Neural cell (in vitro differentiated cells): ENCODE measurements around the gene RNASE13. TPM values are rescaled to one million over a fixed set of nuclear protein-coding genes. Genes with fewer than 3 reads are reported as not detected.

ENCODE experiments used
- H2AFZ ChIP-seq: fragments of 200-600, 300-800 bp; sonication (generic), shearing (Covaris generic); 2 replicates; pipeline ENCODE4 v1.6.0; 2014; ENCODE audit warnings: low read depth, mild to moderate bottlenecking, antibody characterized with exemption, low read length, moderate library complexity
- H3F3A ChIP-seq: fragments of 200-600 bp; shearing (Covaris generic); 2 replicates; pipeline ENCODE4 v1.6.1; 2016; ENCODE audit warnings: mild to moderate bottlenecking, moderate library complexity, mixed read lengths, antibody characterized with exemption, low read length; ENCODE audit not compliant: insufficient read depth, poor library complexity, severe bottlenecking
- H3K27ac ChIP-seq: fragments of 200-600, 300-800 bp; sonication (generic), shearing (Covaris generic); 2 replicates; pipeline ENCODE4 v1.5.1; 2014; ENCODE audit warnings: mild to moderate bottlenecking, low read length, moderate library complexity
- H3K27me3 ChIP-seq: fragments of 300-800, 200-600 bp; sonication (generic), shearing (Covaris generic); 2 replicates; pipeline ENCODE4 v1.6.0; 2014; ENCODE audit warnings: mild to moderate bottlenecking, low read depth, low read length, moderate library complexity; ENCODE audit not compliant: insufficient read depth
- H3K36me3 ChIP-seq: fragments of 300-800, 200-600 bp; sonication (generic), shearing (Covaris generic); 2 replicates; pipeline ENCODE4 v1.5.1; 2014; ENCODE audit warnings: mild to moderate bottlenecking, antibody characterized with exemption, low read length, moderate library complexity; ENCODE audit not compliant: insufficient read depth
- H3K4me2 ChIP-seq: fragments of 300-800, 200-600 bp; sonication (generic), shearing (Covaris generic); 2 replicates; pipeline ENCODE4 v1.6.0; 2014; ENCODE audit warnings: mild to moderate bottlenecking, low read length
- H3K4me3 ChIP-seq: fragments of 300-800, 200-600 bp; sonication (generic), shearing (Covaris generic); 2 replicates; pipeline ENCODE4 v1.5.1; 2014; ENCODE audit warnings: mild to moderate bottlenecking, low read length, moderate library complexity
- H3K79me2 ChIP-seq: fragments of 200-600 bp; shearing (Covaris generic); replicated peaks from 2 replicates; pipeline ENCODE4 v1.6.0; 2014; ENCODE audit warnings: mild to moderate bottlenecking, low read length, moderate library complexity; ENCODE audit not compliant: insufficient read depth
- H3K9ac ChIP-seq: fragments of 300-800, 200-600 bp; sonication (generic), shearing (Covaris generic); 2 replicates; pipeline ENCODE4 v1.6.1; 2016; ENCODE audit warnings: mild to moderate bottlenecking, low read length, mixed read lengths
- H3K9me2 ChIP-seq: fragments of 200-600 bp; shearing (Covaris generic); 2 replicates; pipeline ENCODE4 v1.6.1; 2016; ENCODE audit warnings: mild to moderate bottlenecking, low read length, mixed read lengths; ENCODE audit not compliant: insufficient read depth
- H3K9me3 ChIP-seq: fragments of 200-600, 300-800 bp; sonication (generic), shearing (Covaris generic); 2 replicates; pipeline ENCODE4 v1.6.1; 2016; ENCODE audit warnings: mild to moderate bottlenecking, mixed run types, low read length, moderate library complexity, mixed read lengths
- H4K20me1 ChIP-seq: fragments of 200-600 bp; shearing (Covaris generic); 2 replicates; pipeline ENCODE4 v1.6.1; 2016; ENCODE audit warnings: mild to moderate bottlenecking, mixed run types; ENCODE audit not compliant: insufficient read depth
- CTCF ChIP-seq: fragments of 450-650 bp; IDR thresholded peaks from 2 replicates; pipeline ENCODE4 v1.5.1; 2014; ENCODE audit warnings: antibody characterized with exemption, mild to moderate bottlenecking, moderate library complexity; ENCODE audit not compliant: poor library complexity, severe bottlenecking
- EP300 ChIP-seq: fragments of 450-650 bp; conservative IDR thresholded peaks from 2 replicates; pipeline ENCODE4 v1.6.1; 2014; ENCODE audit warnings: antibody characterized with exemption, mild to moderate bottlenecking, moderate library complexity; ENCODE audit not compliant: poor library complexity, severe bottlenecking
- EZH2 ChIP-seq: fragments of 200-600, 300-800 bp; shearing (Covaris generic), sonication (generic); IDR thresholded peaks from 2 replicates; pipeline ENCODE4 v1.6.1; 2014; ENCODE audit warnings: antibody characterized with exemption, low read length, borderline replicate concordance, mild to moderate bottlenecking; ENCODE audit not compliant: insufficient read depth, poor library complexity, severe bottlenecking
- MXI1 ChIP-seq: fragments of 450-650 bp; conservative IDR thresholded peaks from 2 replicates; pipeline ENCODE4 v1.6.1; 2014; ENCODE audit warnings: antibody characterized with exemption, mild to moderate bottlenecking; ENCODE audit not compliant: poor library complexity, severe bottlenecking
- POLR2AphosphoS5 ChIP-seq: IDR thresholded peaks from 2 replicates; pipeline ENCODE4 v1.6.1; 2012
- RAD21 ChIP-seq: fragments of 450-650 bp; conservative IDR thresholded peaks from 2 replicates; pipeline ENCODE4 v1.6.1; 2014; ENCODE audit warnings: antibody characterized with exemption, mild to moderate bottlenecking, moderate library complexity
- REST ChIP-seq: IDR thresholded peaks from 2 replicates; pipeline ENCODE4 v1.6.1; 2012; ENCODE audit warnings: borderline replicate concordance
- SMC3 ChIP-seq: fragments of 450-650 bp; conservative IDR thresholded peaks from 2 replicates; pipeline ENCODE4 v1.6.1; 2014; ENCODE audit warnings: antibody characterized with exemption, mild to moderate bottlenecking, moderate library complexity; ENCODE audit not compliant: poor library complexity
- TAF1 ChIP-seq: IDR thresholded peaks from 2 replicates; pipeline ENCODE4 v1.6.1; 2012; ENCODE audit warnings: low read depth
- polyA plus RNA-seq: library from polyadenylated mRNA; depleted of rRNA; stranded (reverse); fragments of >200 nt; gene quantifications from 2 replicates; pipeline ENCODE4 v1.2.3, GENCODE V29; 2014

Gene RNASE13
- polyA plus RNA-seq, 1 donor from 2014 or later, result not detected

- H3K4me2 ChIP-seq, result no peak overlapping the region
- peaks cover 9% of the 10 kb centered on the region for H3K79me2 ChIP-seq
- no peak overlapping the region for H3K9ac ChIP-seq
- H3K9me3 ChIP-seq, result no peaks in the 10 kb centered on the region
- peaks cover 4% of the 10 kb centered on the region for H3K36me3 ChIP-seq
- no peaks in the 10 kb centered on the region for H3K27me3 ChIP-seq
- H3K4me3 ChIP-seq, result no peak overlapping the region
- no peaks in the 10 kb centered on the region for H3K9me2 ChIP-seq
- TF ChIP-seq EP300 (no peak), CTCF (no peak), REST (no peak), MXI1 (no peak), SMC3 (no peak), TAF1 (no peak), RAD21 (no peak), EZH2 (no peak), POLR2AphosphoS5 (no peak)
- H3K27ac ChIP-seq, result no peak overlapping the region
- no peaks in the 10 kb centered on the region for H4K20me1 ChIP-seq
- H3F3A ChIP-seq, result no peaks in the 10 kb centered on the region
- H2AFZ ChIP-seq, result no peak overlapping the region
These were observed 38.1 kb downstream of the RNASE13 start for GRCh38 chr14:20996521-20996920.

GRCh38 chr14:20989787-20990600 is 44.6 kb downstream of the RNASE13 start, which contains the start of gene METTL17:
Gene METTL17 (plus strand): TSS chr14:20989980. CDS start chr14:20990003, 23 bp downstream.
- TF ChIP-seq CTCF, result peak; percentile 65
- peak; percentile 79 for TF ChIP-seq REST
- peak; percentile 81 for TF ChIP-seq MXI1
- no peak for TF ChIP-seq EP300
- TF ChIP-seq POLR2AphosphoS5, result peak; percentile 94
- TF ChIP-seq RAD21, result no peak
- TF ChIP-seq SMC3, result peak; percentile 50
- peak; percentile 82 for TF ChIP-seq TAF1
- TF ChIP-seq EZH2, result no peak
- Histone ChIP-seq H3K79me2 (peaks cover 22% of the 10 kb centered on the region), H2AFZ (peak within 1 kb of the TSS; percentile 82), H3K27me3 (no peaks in the 10 kb centered on the region), H3F3A (no peaks in the 10 kb centered on the region), H3K27ac (peak within 1 kb of the TSS; percentile 71), H3K9ac (peak within 1 kb of the TSS; percentile 83), H3K4me2 (peak within 1 kb of the TSS; percentile 72), H3K9me2 (no peaks in the 10 kb centered on the region), H3K9me3 (no peaks in the 10 kb centered on the region), H4K20me1 (no peaks in the 10 kb centered on the region), H3K36me3 (peaks cover 4% of the 10 kb centered on the region), H3K4me3 (peak within 1 kb of the TSS; percentile 88)
